ENCODE data around the gene TSPAN1. TPM values are rescaled to one million over a fixed set of nuclear protein-coding genes. Genes with fewer than 3 reads are reported as not detected.

TSPAN1 gene
- polyA plus RNA-seq, 3 donors = not detected

GRCh38 chr1:46184920-46185658 is 10.2 kb downstream of the TSPAN1 start:
- H3K79me2 ChIP-seq (ENCODE audit: insufficient read depth, low read length) = no peaks in the 10 kb centered on the region
- no peak for DNase-seq

GRCh38 chr1:46186076-46186475 is 11.2 kb downstream of the TSPAN1 start:
- Histone ChIP-seq H4K20me1 (ENCODE audit: insufficient read depth, low read length) (no peaks in the 10 kb centered on the region), H3K27me3 (ENCODE audit: control insufficient read depth in 2 of 2, insufficient read depth in 2 of 2, low read length in 2 of 2) (no peaks in the 10 kb centered on the region), H3K9me3 (replicated peaks in 1 of 2; ENCODE audit: control insufficient read depth in 1 of 2, insufficient read depth in 1 of 2, low read length in 2 of 2) (no peaks in the 10 kb centered on the region), H3K4me2 (replicated peaks; ENCODE audit: extremely low read depth, low read length, poor library complexity, severe bottlenecking) (no peak overlapping the region), H3K4me1 (ENCODE audit: control insufficient read depth in 1 of 2, insufficient read depth in 2 of 2, low read length in 2 of 2) (peaks cover 5 to 9% of the 10 kb centered on the region in 2 donors), H3K79me2 (ENCODE audit: insufficient read depth, low read length) (no peaks in the 10 kb centered on the region), H2AFZ (ENCODE audit: insufficient read depth, low read depth, low read length, poor library complexity, severe bottlenecking) (no peak overlapping the region), H3K9ac (ENCODE audit: insufficient read depth, low read length, poor library complexity, severe bottlenecking) (no peak overlapping the region), H3K36me3 (replicated peaks in 1 of 2; ENCODE audit: control insufficient read depth in 1 of 2, insufficient read depth in 2 of 2, low read length in 2 of 2) (peaks cover 8 to 11% of the 10 kb centered on the region in 2 donors), H3K27ac (ENCODE audit: low read depth in 1 of 2, low read length in 2 of 2) (no peak overlapping the region), H3K4me3 (replicated peaks in 1 of 3; ENCODE audit: low read depth in 2 of 3, low read length in 3 of 3) (no peak overlapping the region)
- no peak for DNase-seq
- Mint-ChIP-seq H3K36me3 (peaks cover 11 to 23% of the 10 kb centered on the region in 2 donors), H3K27ac (peak overlapping the region in 1 of 7 donors; percentile 33), H3K27me3 (ENCODE audit: low read depth in 3 of 3) (peaks cover 0 to 1% (median 1%) of the 10 kb centered on the region in 3 donors), H3K4me1 (peaks cover 16% of the 10 kb centered on the region), H3K9me3 (peaks cover 0 to 2% (median 0%) of the 10 kb centered on the region in 7 donors), H3K4me3 (no peak overlapping the region)
- intact Hi-C loops (cut with micrococcal nuclease) = no loop called here
- WGBS (ENCODE audit: insufficient coverage) = 100% methylated on average over 2 of the region's 2 CpGs
- TF ChIP-seq CTCF (IDR thresholded peaks at IDR 0.05) = no peak

More at GRCh38 chr1:46184920-46185658, 10.2 kb downstream of the TSPAN1 start:
- Mint-ChIP-seq H3K4me3 (no peak overlapping the region), H3K36me3 (peaks cover 11 to 15% of the 10 kb centered on the region in 2 donors), H3K4me1 (peaks cover 16% of the 10 kb centered on the region), H3K27ac (peak overlapping the region in 3 of 7 donors; percentile 17 to 63 (median 33)), H3K27me3 (ENCODE audit: low read depth in 3 of 3) (peaks cover 0 to 3% (median 1%) of the 10 kb centered on the region in 3 donors), H3K9me3 (no peaks in the 10 kb centered on the region)
- H4K20me1 ChIP-seq (ENCODE audit: insufficient read depth, low read length) = no peaks in the 10 kb centered on the region
- peaks cover 4 to 8% of the 10 kb centered on the region in 2 donors for H3K36me3 ChIP-seq (replicated peaks in 1 of 2; ENCODE audit: control insufficient read depth in 1 of 2, insufficient read depth in 2 of 2, low read length in 2 of 2)
- H3K9ac ChIP-seq (ENCODE audit: insufficient read depth, low read length, poor library complexity, severe bottlenecking) = no peak overlapping the region
- H3K4me1 ChIP-seq (ENCODE audit: control insufficient read depth in 1 of 2, insufficient read depth in 2 of 2, low read length in 2 of 2) = peaks cover 5 to 9% of the 10 kb centered on the region in 2 donors
- H2AFZ ChIP-seq (ENCODE audit: insufficient read depth, low read depth, low read length, poor library complexity, severe bottlenecking) = no peak overlapping the region
- no peaks in the 10 kb centered on the region for H3K9me3 ChIP-seq (replicated peaks in 1 of 2; ENCODE audit: control insufficient read depth in 1 of 2, insufficient read depth in 1 of 2, low read length in 2 of 2)
- WGBS (ENCODE audit: insufficient coverage) = 70% methylated on average over 3 of the region's 7 CpGs
- H3K4me3 ChIP-seq (replicated peaks in 1 of 3; ENCODE audit: low read depth in 2 of 3, low read length in 3 of 3) = no peak overlapping the region
- H3K4me2 ChIP-seq (replicated peaks; ENCODE audit: extremely low read depth, low read length, poor library complexity, severe bottlenecking) = no peak overlapping the region
- no peaks in the 10 kb centered on the region for H3K27me3 ChIP-seq (ENCODE audit: control insufficient read depth in 2 of 2, insufficient read depth in 2 of 2, low read length in 2 of 2)
- TF ChIP-seq CTCF (IDR thresholded peaks at IDR 0.05) = no peak
- no peak overlapping the region for H3K27ac ChIP-seq (ENCODE audit: low read depth in 1 of 2, low read length in 2 of 2)
- intact Hi-C loops (cut with micrococcal nuclease) = no loop called here

Measured in CD14-positive monocyte (primary cell).